ENCODE measurements around the gene CAPN2. TPM values are rescaled to one million over a fixed set of nuclear protein-coding genes. Genes with fewer than 3 reads are reported as not detected.

CAPN2 gene
- total RNA-seq, 8 experiments from 2014 or later, result 46.9 to 180 (median 88.0) TPM

- peak in 2 of 8 experiments; percentile 9 to 23 for ATAC-seq (replicated peaks in 6 of 8)
- 21 to 97% (median 75%) methylated on average over 1 to 9 of the region's 9 CpGs; no CpG with 5 or more reads in 1 of the 10 experiments for WGBS, 10 experiments
- Histone ChIP-seq H3K27ac (no peak overlapping the region), H3K4me1 (replicated peaks in 1 of 2) (peaks cover 11 to 12% of the 10 kb centered on the region in 2 donors), H3K4me3 (no peak overlapping the region)
- in situ Hi-C loops (cut with MboI; ENCODE audit: low pct_unique_long_range_greater_than_20kb in 2 of 9, low sequenced_read_pairs in 9 of 9, unreplicated experiment in 9 of 9), result no loop called here
Observed at GRCh38 chr1:223714849-223715603, 2.7 kb downstream of the CAPN2 start.

DNA sequence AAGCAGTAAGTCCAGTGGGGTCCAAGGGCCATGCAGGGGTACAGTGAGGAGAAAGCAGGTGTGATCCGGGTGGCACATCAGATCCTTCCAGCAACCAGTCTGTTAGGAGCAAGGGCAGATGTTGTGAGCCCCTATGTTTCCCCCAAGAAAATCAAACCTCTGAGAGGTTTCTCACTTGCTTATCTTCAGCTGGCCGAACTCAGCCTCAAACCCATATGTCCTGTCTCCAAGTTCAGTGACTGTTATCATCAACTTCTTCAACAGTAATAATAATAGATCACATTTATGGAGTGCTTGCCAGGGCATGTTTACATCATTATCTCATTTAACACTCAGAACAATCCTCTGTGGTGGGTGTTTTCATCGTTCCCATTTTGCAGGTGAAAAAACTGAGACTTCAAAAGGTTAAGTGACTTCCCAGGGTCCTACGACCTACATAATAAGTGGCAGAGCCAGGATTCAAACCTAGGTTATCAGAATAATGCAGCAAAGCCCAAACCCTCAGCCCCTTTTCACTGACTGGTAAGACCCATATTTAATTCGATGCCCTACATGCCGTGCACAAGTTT lies 3.3 kb downstream of the CAPN2 start:
- ATAC-seq (replicated peaks in 6 of 8), result no peak
- in situ Hi-C loops (cut with MboI; ENCODE audit: low pct_unique_long_range_greater_than_20kb in 2 of 9, low sequenced_read_pairs in 9 of 9, unreplicated experiment in 9 of 9), result no loop called here
- Histone ChIP-seq H3K4me1 (replicated peaks in 1 of 2) (peaks cover 11 to 12% of the 10 kb centered on the region in 2 donors), H3K27ac (no peak overlapping the region), H3K4me3 (no peak overlapping the region)
- 21 to 100% (median 73%) methylated on average over 1 to 6 of the region's 6 CpGs for WGBS, 10 experiments

DNA sequence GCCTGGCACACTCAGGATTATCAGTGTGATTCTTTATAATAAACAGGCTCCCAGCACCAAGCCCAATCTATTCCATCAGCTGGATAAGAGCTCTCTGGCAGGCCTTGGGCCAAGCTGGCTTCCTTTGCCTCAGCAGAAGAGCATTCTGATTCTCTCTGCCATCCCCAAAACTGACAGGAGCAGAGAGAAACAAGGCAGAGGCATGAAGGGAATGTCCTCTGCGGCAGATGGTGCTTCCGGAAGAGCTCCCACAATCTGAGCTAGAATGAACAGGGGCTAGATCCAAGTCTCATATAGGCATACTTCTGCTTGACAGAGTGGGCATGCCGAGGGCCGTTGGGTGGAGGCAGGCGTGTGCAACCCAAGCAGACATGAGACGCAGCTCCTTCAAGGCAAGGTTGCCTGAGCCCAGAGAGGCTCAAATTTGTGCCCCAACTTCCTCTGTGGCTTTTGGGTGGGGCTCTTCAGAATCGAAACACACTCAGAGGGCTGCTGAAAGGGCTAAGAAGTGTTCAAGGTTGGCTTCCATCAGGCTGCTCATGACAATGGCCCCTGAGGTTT lies 4.0 kb downstream of the CAPN2 start:
- Histone ChIP-seq H3K27ac (no peak overlapping the region), H3K4me1 (replicated peaks in 1 of 2) (peaks cover 11 to 12% of the 10 kb centered on the region in 2 donors), H3K4me3 (no peak overlapping the region)
- no peak for ATAC-seq (replicated peaks in 6 of 8)
- WGBS, 10 experiments, result 0 to 100% (median 85%) methylated on average over 1 to 6 of the region's 7 CpGs; no CpG with 5 or more reads in 3 of the 10 experiments
- in situ Hi-C loops (cut with MboI; ENCODE audit: low pct_unique_long_range_greater_than_20kb in 2 of 9, low sequenced_read_pairs in 9 of 9, unreplicated experiment in 9 of 9), result no loop called here

- ATAC-seq (replicated peaks in 6 of 8), result no peak
- Histone ChIP-seq H3K4me1 (replicated peaks in 1 of 2) (peaks cover 11 to 12% of the 10 kb centered on the region in 2 donors), H3K27ac (no peak overlapping the region), H3K4me3 (no peak overlapping the region)
- 69 to 100% (median 89%) methylated on average over 1 to 5 of the region's 5 CpGs for WGBS, 10 experiments
- in situ Hi-C loops (cut with MboI; ENCODE audit: low pct_unique_long_range_greater_than_20kb in 2 of 9, low sequenced_read_pairs in 9 of 9, unreplicated experiment in 9 of 9), result no loop called here
Observed at GRCh38 chr1:223717123-223717522, 4.8 kb downstream of the CAPN2 start.

DNA sequence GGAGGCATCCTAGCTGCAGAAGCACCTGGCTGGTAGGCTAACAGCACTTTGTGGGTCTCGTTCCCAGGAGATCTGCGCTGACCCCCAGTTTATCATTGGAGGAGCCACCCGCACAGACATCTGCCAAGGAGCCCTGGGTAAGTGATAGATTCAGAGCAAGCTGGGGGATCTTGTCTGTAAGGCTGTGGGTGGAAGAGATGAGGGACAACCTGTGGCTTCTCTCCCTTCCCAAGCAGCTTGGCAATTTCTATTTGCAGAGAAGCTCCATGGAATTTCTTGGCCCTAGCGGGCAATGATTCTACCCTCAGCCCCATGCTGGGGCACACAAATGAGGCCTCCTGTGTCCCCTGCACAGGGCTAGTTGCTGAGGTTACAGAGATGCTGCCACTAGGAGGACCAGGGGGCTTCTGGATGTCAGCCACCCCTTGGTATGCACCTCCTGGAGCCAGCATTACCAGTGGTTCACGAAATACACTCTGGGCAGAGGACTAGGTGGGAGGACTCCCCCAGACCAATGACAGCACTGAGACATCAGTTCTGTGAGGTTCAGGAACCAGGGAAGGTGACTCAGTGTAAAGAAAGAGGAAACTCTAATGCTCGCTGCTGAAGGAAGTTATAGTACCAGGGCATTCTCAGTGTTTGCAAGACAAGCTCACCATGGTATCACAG lies 5.5 kb downstream of the CAPN2 start:
- no peak overlapping the region for H3K4me3 ChIP-seq
- peaks cover 11 to 12% of the 10 kb centered on the region in 2 donors for H3K4me1 ChIP-seq (replicated peaks in 1 of 2)
- H3K27ac ChIP-seq, result no peak overlapping the region
- in situ Hi-C loops (cut with MboI; ENCODE audit: low pct_unique_long_range_greater_than_20kb in 2 of 9, low sequenced_read_pairs in 9 of 9, unreplicated experiment in 9 of 9), result no loop called here
- 78 to 100% (median 93%) methylated on average over 1 to 5 of the region's 6 CpGs; no CpG with 5 or more reads in 3 of the 10 experiments for whole genome bisulfite sequencing, 10 experiments
- no peak for ATAC-seq (replicated peaks in 6 of 8)

DNA sequence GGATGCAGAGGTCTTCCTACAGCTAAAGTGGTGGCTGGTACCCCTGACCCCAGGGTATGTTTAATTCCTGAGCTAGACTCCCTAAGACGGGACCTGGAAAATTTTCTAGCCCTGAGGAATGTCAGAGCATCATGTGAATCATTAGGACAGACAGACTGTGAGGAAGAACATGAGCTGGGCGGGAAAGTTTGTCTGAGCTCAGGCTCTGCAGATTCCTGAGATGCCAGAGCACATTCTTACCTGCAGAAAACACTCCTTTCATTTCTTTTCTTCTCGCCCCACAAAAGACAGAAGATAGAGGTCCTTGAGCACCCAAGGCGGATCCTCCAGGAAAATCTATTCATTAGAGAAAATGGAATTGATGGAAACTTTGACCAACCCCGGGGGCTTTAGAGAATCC lies 6.5 kb downstream of the CAPN2 start:
- Histone ChIP-seq H3K4me3 (no peak overlapping the region), H3K4me1 (replicated peaks in 1 of 2) (peaks cover 5% of the 10 kb centered on the region in 2 donors), H3K27ac (no peak overlapping the region)
- in situ Hi-C loops (cut with MboI; ENCODE audit: low pct_unique_long_range_greater_than_20kb in 2 of 9, low sequenced_read_pairs in 9 of 9, unreplicated experiment in 9 of 9), result no loop called here
- ATAC-seq (replicated peaks in 6 of 8), result no peak
- 20 to 88% (median 68%) methylated on average over 1 to 5 of the region's 5 CpGs; no CpG with 5 or more reads in 2 of the 10 experiments for WGBS, 10 experiments

- in situ Hi-C loops (cut with MboI; ENCODE audit: low pct_unique_long_range_greater_than_20kb in 2 of 9, low sequenced_read_pairs in 9 of 9, unreplicated experiment in 9 of 9), result no loop called here
- 25 to 100% (median 74%) methylated on average over 1 to 4 of the region's 4 CpGs; no CpG with 5 or more reads in 2 of the 10 experiments for WGBS, 10 experiments
- Histone ChIP-seq H3K4me1 (replicated peaks in 1 of 2) (peaks cover 4 to 5% of the 10 kb centered on the region in 2 donors), H3K4me3 (no peak overlapping the region), H3K27ac (no peak overlapping the region)
- ATAC-seq (replicated peaks in 6 of 8), result peak in 3 of 8 experiments; percentile 3 to 64 (median 19)
Observed at GRCh38 chr1:223720971-223721591, 8.7 kb downstream of the CAPN2 start.

DNA sequence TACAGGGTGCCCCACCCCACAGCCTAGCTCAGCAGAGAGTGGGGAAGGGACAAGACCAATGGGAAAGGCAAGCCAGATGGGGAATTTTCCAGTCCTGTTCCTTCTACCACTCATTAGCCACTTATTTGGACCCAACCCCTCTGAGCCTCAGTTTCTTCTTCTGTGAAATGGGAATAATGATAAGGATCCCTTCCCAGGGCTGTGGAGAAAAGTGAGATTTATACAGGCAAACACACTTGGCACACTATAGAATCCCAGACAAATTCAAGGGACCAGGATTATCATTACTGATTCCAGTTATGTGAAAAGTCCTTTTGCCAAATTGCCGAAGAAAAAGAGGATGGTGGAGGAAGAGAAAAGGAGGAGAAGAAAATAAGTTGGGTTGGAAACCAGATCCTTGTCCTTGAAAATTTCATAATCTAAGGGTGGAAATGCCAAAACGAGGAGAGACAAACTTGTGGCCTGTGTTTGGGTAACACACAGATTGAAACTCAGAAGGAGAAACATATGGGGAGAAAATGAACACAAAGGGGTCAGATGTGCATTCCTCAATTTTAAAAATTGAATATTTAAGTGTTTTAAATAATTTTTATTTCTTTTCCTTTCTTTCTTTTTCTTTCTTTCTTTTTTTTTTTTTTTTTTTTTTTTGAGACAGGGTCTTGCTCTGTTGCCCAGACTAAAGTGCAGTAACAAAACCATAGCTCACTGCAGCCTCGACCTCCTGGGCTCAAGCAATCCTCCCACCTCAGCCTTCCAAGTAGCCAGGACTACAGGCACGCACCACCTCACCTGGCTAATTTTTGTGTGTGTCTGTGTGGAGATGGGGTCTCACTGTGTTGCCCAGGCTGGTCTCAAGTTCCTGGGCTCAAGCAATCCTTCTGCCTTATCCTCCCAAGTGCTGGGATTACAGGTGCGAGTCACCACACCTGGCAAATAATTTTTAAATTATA lies 9.6 kb downstream of the CAPN2 start:
- Histone ChIP-seq H3K4me3 (no peak overlapping the region), H3K27ac (no peak overlapping the region), H3K4me1 (replicated peaks in 1 of 2) (peaks cover 9 to 12% of the 10 kb centered on the region in 2 donors)
- in situ Hi-C loops (cut with MboI; ENCODE audit: low pct_unique_long_range_greater_than_20kb in 2 of 9, low sequenced_read_pairs in 9 of 9, unreplicated experiment in 9 of 9), result no loop called here
- 38 to 95% (median 84%) methylated on average over 3 to 5 of the region's 5 CpGs; no CpG with 5 or more reads in 1 of the 10 experiments for WGBS, 10 experiments
- no peak for ATAC-seq (replicated peaks in 6 of 8)

DNA sequence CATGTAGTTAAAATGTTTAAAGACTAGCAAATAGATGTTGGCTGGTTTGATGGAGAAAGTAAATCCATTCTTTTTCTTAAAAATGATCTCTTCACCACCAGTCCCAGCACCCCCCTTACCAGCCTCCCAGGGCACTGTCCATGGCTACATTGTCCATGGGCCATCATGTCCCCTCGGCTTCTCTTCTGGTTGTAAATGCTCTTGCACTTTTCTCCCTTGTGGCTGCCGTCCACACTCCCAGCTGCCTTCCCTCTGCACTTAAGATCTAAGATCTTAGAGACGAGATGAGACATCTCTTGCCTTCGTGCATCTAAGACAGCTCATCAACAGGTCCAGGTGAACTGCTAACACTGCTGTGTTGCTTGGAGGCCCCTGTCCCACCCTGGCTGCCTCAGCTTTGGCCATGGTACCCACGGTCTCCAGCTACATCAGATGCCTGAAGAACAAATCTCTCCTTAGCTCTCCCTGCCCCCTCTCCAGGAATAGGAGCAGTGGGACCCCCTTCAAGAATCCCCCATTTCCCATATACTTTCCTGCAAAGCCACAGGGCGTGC lies 11.1 kb downstream of the CAPN2 start:
- no peak for ATAC-seq (replicated peaks in 6 of 8)
- in situ Hi-C loops (cut with MboI; ENCODE audit: low pct_unique_long_range_greater_than_20kb in 2 of 9, low sequenced_read_pairs in 9 of 9, unreplicated experiment in 9 of 9), result no loop called here
- Histone ChIP-seq H3K27ac (no peak overlapping the region), H3K4me1 (replicated peaks in 1 of 2) (peaks cover 10 to 17% of the 10 kb centered on the region in 2 donors), H3K4me3 (no peak overlapping the region)
- WGBS, 10 experiments, result 77 to 100% (median 88%) methylated on average over 1 to 5 of the region's 6 CpGs; no CpG with 5 or more reads in 2 of the 10 experiments

DNA sequence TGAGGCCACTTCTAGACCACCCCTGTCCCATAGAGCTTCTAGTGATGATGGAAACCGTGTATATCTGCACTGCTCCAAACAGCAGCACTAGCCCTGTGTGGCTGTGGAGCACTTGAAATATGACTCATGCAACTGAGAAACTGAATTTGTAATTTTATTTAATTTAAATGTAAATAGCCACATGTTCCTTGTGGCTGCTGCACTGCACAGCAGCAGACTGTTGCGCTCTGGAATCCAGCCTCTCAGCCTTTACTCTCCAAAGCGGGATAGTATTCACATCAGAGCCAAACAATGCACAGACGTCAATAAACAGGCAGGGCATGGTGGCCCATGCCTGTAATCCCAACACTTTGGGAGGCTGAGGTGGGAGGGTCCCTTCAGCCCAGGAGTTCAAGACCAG lies 12.0 kb downstream of the CAPN2 start:
- ATAC-seq (replicated peaks in 6 of 8), result peak in 6 of 8 experiments; percentile 5 to 88 (median 39)
- in situ Hi-C loops (cut with MboI; ENCODE audit: low pct_unique_long_range_greater_than_20kb in 2 of 9, low sequenced_read_pairs in 9 of 9, unreplicated experiment in 9 of 9), result no loop called here
- Histone ChIP-seq H3K27ac (no peak overlapping the region), H3K4me3 (no peak overlapping the region), H3K4me1 (replicated peaks in 1 of 2) (peaks cover 10 to 17% of the 10 kb centered on the region in 2 donors)
- WGBS, 10 experiments, result 0 to 93% (median 87%) methylated on average over 1 to 4 of the region's 4 CpGs; no CpG with 5 or more reads in 2 of the 10 experiments

DNA sequence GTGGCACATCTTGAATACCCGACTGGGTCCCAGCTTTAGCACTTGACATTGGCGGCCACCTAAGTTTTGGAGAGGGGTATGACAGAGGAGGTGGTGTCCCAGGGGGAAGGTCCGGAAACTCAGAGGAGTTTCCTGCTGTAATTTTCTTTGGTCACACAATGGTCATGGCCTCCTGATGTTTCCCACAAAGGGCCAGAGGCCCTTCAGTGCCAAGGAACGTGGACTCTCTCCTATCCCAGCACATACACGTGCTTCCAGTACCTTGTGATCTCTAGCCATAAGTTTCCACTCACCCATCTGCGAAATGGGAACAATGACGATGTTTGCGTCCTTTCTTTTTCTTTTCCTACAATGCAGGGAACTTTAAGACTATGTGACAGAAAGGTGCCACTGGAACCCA lies 13.2 kb downstream of the CAPN2 start:
- no peak for ATAC-seq (replicated peaks in 6 of 8)
- Histone ChIP-seq H3K27ac (peak overlapping the region; percentile 17 to 53), H3K4me1 (replicated peaks in 1 of 2) (peaks cover 10 to 17% of the 10 kb centered on the region in 2 donors), H3K4me3 (no peak overlapping the region)
- in situ Hi-C loops (cut with MboI; ENCODE audit: low pct_unique_long_range_greater_than_20kb in 2 of 9, low sequenced_read_pairs in 9 of 9, unreplicated experiment in 9 of 9), result no loop called here
- WGBS, 10 experiments, result 83 to 100% (median 92%) methylated on average over 1 to 8 of the region's 8 CpGs; no CpG with 5 or more reads in 2 of the 10 experiments

Data from motor neuron (in vitro differentiated cells).